T-helper 17 cell (primary cell): ENCODE data around the gene RGS7BP. TPM values are rescaled to one million over a fixed set of nuclear protein-coding genes. Genes with fewer than 3 reads are reported as not detected.

Experiments
- ATAC-seq: fragments of 150-1000 bp; cut with Tn5 transposase; 2 replicates; pipeline ENCODE4 v1.10.0; 2021; ENCODE audit warnings: mild to moderate bottlenecking, moderate library complexity
- DNase-seq, 3 donors: peaks; one replicate each; pipeline versions ENCODE4 v3.0.0 to v3.0.0-alpha.2; 2020 to 2021
- H3K9me3 ChIP-seq: one replicate; pipeline ENCODE4 v1.7.0; 2013; ENCODE audit warnings: low read length, mild to moderate bottlenecking; ENCODE audit not compliant: control insufficient read depth, poor library complexity, severe bottlenecking
- H3K27ac Mint-ChIP-seq: one replicate; pipeline ENCODE4 v1.8.0; 2022; ENCODE audit warnings: mild to moderate bottlenecking, moderate library complexity, mixed read lengths
- H3K27me3 Mint-ChIP-seq: one replicate; pipeline ENCODE4 v1.8.0; 2022; ENCODE audit warnings: mixed read lengths
- H3K36me3 Mint-ChIP-seq: one replicate; pipeline ENCODE4 v1.8.0; 2022; ENCODE audit warnings: low read depth, mixed read lengths
- H3K4me1 Mint-ChIP-seq: one replicate; pipeline ENCODE4 v1.8.0; 2022; ENCODE audit warnings: mild to moderate bottlenecking, mixed read lengths
- H3K4me3 Mint-ChIP-seq: one replicate; pipeline ENCODE4 v1.8.0; 2022; ENCODE audit warnings: mild to moderate bottlenecking, moderate library complexity, mixed read lengths
- total RNA-seq, 4 donors: library from RNA in 2 of 4; stranded (reverse) in 2 of 4; gene quantifications; one replicate each; pipeline ENCODE4 v1.2.3 and lab custom pipeline; 2022 to 2026

Gene RGS7BP
- total RNA-seq, 2 donors from 2014 or later: not detected

DNA sequence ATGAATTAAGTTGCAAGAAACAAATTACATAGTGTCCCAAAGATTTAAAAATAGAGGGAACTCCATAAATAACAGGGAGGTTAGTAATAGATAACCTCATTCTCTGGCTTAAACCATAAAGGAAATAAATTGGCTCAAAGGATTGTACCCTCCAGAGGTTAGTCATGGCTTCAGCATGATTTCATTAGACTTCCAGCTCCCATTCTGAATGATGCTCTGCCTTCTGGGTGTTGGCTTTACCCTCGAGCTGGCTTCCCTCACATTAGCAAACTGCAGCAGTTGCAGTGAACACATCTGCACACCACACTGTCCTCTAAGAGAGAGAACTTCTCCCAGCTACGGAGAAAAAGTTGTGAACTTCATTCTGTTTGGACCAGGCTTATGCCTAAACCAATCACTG is 70.4 kb downstream of the RGS7BP start:
- Mint-ChIP-seq H3K27ac (no peak overlapping the region), H3K36me3 (no peaks in the 10 kb centered on the region), H3K4me1 (no peaks in the 10 kb centered on the region), H3K4me3 (no peak overlapping the region), H3K27me3 (peaks cover 17% of the 10 kb centered on the region)
- no peaks in the 10 kb centered on the region for H3K9me3 ChIP-seq
- DNase-seq (no peak), ATAC-seq (no peak)

DNA sequence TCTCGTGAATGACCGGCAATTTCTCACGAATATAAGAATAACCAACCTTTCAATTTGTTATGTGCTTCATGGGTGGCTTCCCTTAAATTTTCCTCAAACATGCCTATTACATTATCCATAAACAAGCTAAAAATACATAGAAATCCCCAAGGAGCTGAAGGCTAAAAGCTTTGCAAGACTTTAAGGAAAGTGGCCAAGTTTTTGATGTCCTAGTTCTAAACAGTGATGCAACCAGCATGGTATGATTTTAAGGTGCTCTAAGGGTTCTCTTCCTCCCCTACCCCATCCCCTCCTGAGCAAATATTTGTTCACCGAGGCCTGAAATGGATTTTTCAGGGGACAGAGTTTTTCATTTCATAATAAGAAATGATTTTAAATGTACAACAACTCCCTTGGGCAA is 79.8 kb downstream of the RGS7BP start:
- no peak for ATAC-seq
- no peaks in the 10 kb centered on the region for H3K9me3 ChIP-seq
- Mint-ChIP-seq H3K4me3 (no peak overlapping the region), H3K27me3 (peaks cover 57% of the 10 kb centered on the region), H3K4me1 (peaks cover 2% of the 10 kb centered on the region), H3K27ac (no peak overlapping the region), H3K36me3 (peaks cover 2% of the 10 kb centered on the region)
- no peak for DNase-seq

DNA sequence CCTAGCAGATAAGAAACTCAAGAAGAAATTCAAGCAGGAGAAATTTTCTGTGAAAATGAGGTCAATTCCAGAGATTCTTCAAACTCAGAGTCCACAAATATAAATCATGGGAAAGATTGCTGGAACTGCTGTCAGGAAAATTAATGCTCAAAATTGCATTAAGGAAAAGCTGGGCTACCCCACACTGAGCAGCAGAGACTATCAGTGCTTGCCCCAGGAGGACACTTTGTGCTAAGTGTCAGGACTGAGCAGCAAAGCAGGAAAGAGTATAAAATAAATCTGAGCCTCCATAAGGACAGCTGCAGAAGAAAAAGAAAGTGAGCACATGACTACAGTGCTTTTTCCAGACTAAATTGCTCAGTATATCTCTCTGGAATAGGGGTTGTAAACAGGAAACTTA is 81.6 kb downstream of the RGS7BP start:
- Mint-ChIP-seq H3K4me3 (no peak overlapping the region), H3K36me3 (peaks cover 2% of the 10 kb centered on the region), H3K27me3 (peaks cover 54% of the 10 kb centered on the region), H3K27ac (no peak overlapping the region), H3K4me1 (peaks cover under 1% of the 10 kb centered on the region)
- no peak for DNase-seq
- ATAC-seq: no peak
- no peaks in the 10 kb centered on the region for H3K9me3 ChIP-seq

DNA sequence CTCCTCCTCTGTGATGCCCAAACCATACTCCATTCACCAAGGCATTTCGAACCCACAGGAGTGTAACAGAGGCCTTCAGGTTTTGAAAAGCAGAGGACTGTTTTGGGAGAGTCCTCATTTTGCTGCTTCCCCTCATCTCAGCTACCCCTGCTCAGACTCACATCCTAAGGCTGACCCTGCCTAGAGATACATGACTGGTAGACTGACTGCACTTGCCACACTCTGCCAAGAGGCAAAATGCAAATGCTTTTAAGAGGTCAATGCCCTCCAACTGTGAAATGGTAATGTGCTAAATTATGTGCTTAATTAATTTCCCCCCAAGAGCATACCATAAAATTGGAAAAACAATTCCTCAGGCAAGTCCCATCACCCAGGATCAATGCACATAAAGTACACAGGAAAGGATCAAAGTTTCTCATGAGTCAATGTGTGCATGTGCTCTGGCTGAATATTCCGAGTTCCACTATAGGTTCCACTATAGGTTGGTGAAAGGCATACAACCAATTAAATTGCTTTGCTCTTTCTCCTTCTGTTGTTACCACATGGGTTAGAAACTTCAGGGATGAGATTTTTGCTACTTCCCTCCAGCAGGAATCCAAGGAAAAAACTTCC is 87.0 kb downstream of the RGS7BP start:
- Mint-ChIP-seq H3K36me3 (no peaks in the 10 kb centered on the region), H3K27me3 (peaks cover 28% of the 10 kb centered on the region), H3K4me3 (no peak overlapping the region), H3K4me1 (no peaks in the 10 kb centered on the region), H3K27ac (no peak overlapping the region)
- DNase-seq: no peak
- ATAC-seq: no peak
- no peaks in the 10 kb centered on the region for H3K9me3 ChIP-seq

DNA sequence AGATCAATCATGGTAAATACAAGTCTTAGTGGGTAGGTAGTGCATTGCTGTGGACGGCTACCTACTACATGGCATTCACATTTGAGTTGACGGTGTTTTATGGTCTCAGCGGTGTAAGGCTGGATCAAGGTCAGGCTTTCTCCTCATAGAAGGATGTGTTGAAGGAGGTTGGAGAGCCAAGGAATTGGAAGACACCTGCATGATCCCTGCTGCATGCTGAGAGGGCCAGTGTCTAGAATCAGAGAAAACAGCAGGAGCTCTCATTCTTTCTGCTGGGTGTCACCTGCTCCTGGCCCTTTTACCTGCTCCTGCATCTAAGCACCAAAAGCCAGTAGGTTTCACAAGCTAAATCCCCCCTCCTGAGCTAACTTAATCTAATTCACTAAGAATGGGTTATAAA is 88.2 kb downstream of the RGS7BP start:
- no peak for DNase-seq
- H3K27ac Mint-ChIP-seq: no peak overlapping the region
- no peak for ATAC-seq
- peaks cover 25% of the 10 kb centered on the region for H3K27me3 Mint-ChIP-seq
- H3K4me1 Mint-ChIP-seq: no peaks in the 10 kb centered on the region
- H3K4me3 Mint-ChIP-seq: no peak overlapping the region
- H3K36me3 Mint-ChIP-seq: no peaks in the 10 kb centered on the region
- H3K9me3 ChIP-seq: no peaks in the 10 kb centered on the region

DNA sequence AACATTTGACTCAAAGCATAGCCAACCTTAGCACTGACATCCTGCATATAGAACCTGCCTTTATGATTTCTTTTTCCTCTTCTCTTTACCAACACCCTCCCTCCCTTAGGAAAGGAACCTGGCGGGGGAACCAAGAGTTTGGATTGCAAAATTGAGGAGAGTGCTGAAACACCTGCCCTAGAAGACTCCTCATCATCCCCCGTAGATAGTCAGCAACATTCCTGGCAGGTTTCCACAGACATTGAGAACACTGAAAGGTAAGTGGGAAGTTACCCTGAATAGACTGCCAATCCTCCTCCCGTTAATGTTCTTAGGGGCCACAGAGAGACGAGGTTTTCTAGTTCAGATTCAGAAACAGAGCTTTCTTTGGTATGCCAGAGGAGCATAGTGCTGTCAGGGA is 88.8 kb downstream of the RGS7BP start:
- H3K36me3 Mint-ChIP-seq: no peaks in the 10 kb centered on the region
- no peaks in the 10 kb centered on the region for H3K9me3 ChIP-seq
- no peak overlapping the region for H3K27ac Mint-ChIP-seq
- H3K4me1 Mint-ChIP-seq: no peaks in the 10 kb centered on the region
- H3K27me3 Mint-ChIP-seq: peaks cover 20% of the 10 kb centered on the region
- ATAC-seq (no peak), DNase-seq (no peak)
- no peak overlapping the region for H3K4me3 Mint-ChIP-seq

DNA sequence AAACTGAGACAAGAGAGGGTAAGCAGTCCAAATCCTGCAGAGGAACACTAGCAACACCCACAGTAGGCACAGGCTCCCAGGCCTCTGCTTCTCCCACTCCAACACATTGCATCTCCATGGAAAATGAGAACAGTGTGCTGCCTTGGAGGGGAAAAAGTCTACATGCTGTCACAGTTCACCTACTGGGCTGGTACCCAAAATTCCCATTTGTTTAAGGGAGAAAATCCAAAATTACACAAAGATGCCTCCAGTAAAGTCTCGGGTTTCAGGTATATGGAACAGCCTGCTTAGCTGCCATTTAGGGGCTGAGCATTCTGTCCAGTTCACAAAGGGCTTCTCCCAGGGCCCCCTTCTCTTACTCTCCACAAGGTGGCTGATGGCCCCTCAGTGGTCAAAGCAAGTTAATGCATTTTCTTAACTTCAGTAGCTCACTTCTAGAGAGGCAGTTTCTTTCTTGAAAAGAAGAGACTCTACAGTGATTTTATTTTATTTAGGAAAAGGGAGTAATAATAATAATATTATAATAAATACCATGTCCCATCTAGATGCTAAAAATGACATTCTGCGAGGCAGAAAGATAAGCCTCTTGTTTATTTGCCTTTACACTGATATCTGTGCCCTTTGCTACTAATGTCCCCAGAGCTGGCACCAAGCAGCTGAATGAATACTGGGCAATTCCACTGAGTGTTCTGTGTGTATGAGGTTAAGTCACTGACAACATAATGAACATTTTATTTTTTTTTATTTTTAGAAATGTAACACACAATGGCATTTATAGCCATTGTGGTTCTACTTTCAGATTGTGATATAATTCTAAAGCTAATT is 89.4 kb downstream of the RGS7BP start:
- DNase-seq: no peak

DNA sequence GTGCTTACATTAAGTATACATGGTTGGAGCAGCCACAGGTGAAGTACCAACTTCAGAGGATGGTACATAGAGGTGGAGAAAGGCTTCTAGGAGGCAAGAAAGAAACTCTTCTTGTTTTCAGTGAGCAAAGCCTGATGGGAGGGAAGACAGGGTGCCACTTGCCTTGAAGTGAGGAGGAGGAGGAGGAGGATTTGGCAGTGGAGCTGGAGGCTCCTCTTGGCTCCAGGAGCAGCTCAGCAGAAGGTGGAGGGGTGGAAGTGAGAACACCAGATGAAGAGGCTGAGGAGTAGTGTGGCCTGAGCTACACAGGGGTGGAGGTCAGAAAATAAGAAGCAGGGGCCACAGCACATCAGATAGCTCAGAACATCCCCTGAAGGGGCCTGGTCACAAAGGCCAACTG is 93.4 kb downstream of the RGS7BP start:
- ATAC-seq (no peak), DNase-seq (no peak)
- H3K9me3 ChIP-seq: no peaks in the 10 kb centered on the region
- H3K27me3 Mint-ChIP-seq: peaks cover 11% of the 10 kb centered on the region
- no peak overlapping the region for H3K4me3 Mint-ChIP-seq
- H3K4me1 Mint-ChIP-seq: no peaks in the 10 kb centered on the region
- H3K36me3 Mint-ChIP-seq: no peaks in the 10 kb centered on the region
- no peak overlapping the region for H3K27ac Mint-ChIP-seq

More for the DNA sequence above, 89.4 kb downstream of the RGS7BP start:
- ATAC-seq: no peak
- H3K27me3 Mint-ChIP-seq: peaks cover 18% of the 10 kb centered on the region
- H3K27ac Mint-ChIP-seq: no peak overlapping the region
- H3K36me3 Mint-ChIP-seq: no peaks in the 10 kb centered on the region
- no peak overlapping the region for H3K4me3 Mint-ChIP-seq
- no peaks in the 10 kb centered on the region for H3K4me1 Mint-ChIP-seq
- H3K9me3 ChIP-seq: no peaks in the 10 kb centered on the region

DNA sequence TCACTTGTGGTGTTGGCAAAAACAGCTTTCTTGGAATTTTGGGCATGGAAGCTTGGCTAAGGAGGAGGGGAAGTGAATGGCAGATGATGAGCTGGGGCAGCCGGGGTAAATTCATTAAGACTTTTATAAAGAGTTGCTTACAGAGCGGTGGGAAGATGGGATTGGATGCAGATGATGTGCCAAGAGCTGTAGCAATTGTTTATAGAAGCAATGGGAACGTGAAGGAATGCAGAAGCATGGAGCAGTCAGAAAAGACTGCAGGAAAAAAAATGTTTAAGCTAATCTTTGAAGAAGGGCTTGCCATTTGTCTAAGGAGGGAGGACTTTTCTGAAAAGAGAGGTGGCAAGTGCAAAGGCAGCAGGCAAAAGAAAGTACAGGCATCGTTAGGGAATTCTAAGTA is 97.9 kb downstream of the RGS7BP start:
- no peak overlapping the region for H3K27ac Mint-ChIP-seq
- no peak overlapping the region for H3K4me3 Mint-ChIP-seq
- DNase-seq (no peak), ATAC-seq (no peak)
- no peaks in the 10 kb centered on the region for H3K36me3 Mint-ChIP-seq
- H3K27me3 Mint-ChIP-seq: peaks cover 22% of the 10 kb centered on the region
- H3K9me3 ChIP-seq: no peaks in the 10 kb centered on the region
- no peaks in the 10 kb centered on the region for H3K4me1 Mint-ChIP-seq

DNA sequence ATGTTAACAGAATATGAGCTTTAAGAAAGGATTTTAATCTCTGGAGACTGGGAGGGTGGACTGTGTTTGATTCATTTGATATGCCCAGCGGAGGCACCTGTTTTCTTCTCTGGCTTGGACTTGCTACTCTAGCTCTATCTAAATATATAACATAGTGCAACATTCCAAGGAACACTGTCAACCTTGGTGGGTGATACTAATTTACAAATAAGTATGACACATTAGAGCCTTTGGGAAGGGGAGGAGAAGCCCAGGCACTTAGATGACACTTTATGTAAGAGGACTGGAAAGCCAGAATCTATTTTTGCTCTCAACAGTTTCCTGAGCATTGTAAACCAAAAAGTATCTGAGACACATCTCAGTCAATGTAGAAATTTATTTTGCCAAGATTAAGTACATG is 101.1 kb downstream of the RGS7BP start:
- ATAC-seq (no peak), DNase-seq (no peak)
- Mint-ChIP-seq H3K27ac (no peak overlapping the region), H3K4me1 (no peaks in the 10 kb centered on the region), H3K27me3 (peaks cover 27% of the 10 kb centered on the region), H3K4me3 (no peak overlapping the region), H3K36me3 (no peaks in the 10 kb centered on the region)
- H3K9me3 ChIP-seq: no peaks in the 10 kb centered on the region

DNA sequence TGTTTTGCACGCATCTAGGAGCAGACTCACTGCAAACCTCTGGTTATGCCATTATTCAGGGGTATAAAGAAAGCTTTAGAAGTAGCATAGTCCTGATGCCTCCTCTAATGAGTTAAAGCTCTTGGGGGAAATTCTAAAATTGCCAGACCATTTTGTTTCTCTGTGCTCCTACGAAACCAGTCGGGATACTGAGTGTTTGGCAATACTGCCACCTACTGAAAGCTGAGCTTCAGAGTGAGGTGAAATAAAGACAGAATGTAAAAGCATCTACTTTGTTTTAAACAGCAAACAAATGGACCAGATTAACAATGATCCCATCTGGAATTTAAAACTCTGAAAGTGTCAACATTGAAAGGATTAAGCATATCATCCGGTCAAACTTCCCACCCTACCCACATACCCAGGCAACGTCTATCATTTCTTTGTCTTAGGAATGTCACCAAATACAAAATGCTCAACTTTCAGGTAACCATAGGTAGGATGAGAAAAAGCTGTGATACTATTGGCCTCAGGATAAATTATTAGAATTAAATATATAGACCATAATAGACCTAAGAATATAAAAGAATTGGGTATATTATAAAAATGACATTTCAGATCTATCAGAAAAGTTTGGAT is 106.6 kb downstream of the RGS7BP start:
- Mint-ChIP-seq H3K36me3 (no peaks in the 10 kb centered on the region), H3K4me1 (peaks cover 2% of the 10 kb centered on the region), H3K27ac (no peak overlapping the region), H3K4me3 (no peak overlapping the region), H3K27me3 (peaks cover 33% of the 10 kb centered on the region)
- ATAC-seq: no peak
- no peaks in the 10 kb centered on the region for H3K9me3 ChIP-seq
- no peak for DNase-seq

DNA sequence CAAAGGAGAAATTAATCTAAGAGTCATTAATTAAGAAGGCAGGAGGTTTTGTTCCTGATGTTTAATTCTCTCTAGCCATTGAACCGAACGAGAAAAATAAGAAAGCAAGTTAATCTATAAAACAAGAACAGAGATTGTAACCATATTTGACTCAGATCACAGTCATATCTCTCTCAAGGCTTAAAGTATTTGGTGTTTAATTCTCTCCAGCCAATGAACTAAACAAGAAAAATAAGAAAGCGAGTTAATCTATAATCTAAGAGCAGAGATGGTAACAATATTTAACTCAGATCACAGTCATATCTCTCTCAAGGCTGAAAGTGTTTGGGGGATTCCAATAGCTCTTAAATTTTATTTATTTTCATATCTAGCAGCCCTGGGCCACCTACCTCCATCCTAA is 110.1 kb downstream of the RGS7BP start:
- peaks cover 2% of the 10 kb centered on the region for H3K4me1 Mint-ChIP-seq
- H3K4me3 Mint-ChIP-seq: no peak overlapping the region
- no peak for ATAC-seq
- no peaks in the 10 kb centered on the region for H3K36me3 Mint-ChIP-seq
- no peak for DNase-seq
- H3K9me3 ChIP-seq: no peaks in the 10 kb centered on the region
- peaks cover 31% of the 10 kb centered on the region for H3K27me3 Mint-ChIP-seq
- H3K27ac Mint-ChIP-seq: no peak overlapping the region

DNA sequence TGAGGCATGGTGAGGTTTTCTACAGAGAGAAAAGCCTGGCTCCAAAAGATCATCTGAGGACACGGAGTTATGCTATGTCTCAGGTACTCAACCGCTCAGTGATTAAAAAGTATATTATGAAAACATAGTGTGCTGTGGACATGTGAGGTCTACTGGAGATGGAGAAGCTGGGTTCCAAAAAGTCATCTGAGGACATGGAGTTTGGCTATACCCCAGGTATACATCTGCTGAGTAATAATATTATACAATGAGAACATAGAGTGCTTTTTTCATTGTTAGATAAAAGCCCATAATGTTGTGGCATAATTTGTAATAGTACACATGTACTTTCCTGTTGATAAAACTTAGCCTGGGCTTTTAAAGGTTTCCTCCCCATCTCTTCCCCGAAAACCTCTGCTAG is 113.8 kb downstream of the RGS7BP start:
- no peak overlapping the region for H3K4me3 Mint-ChIP-seq
- ATAC-seq: no peak

More for the DNA sequence above, 113.8 kb downstream of the RGS7BP start:
- H3K36me3 Mint-ChIP-seq: peaks cover 2% of the 10 kb centered on the region
- no peaks in the 10 kb centered on the region for H3K9me3 ChIP-seq
- peaks cover 62% of the 10 kb centered on the region for H3K27me3 Mint-ChIP-seq
- H3K27ac Mint-ChIP-seq: no peak overlapping the region
- peaks cover 1% of the 10 kb centered on the region for H3K4me1 Mint-ChIP-seq
- no peak for DNase-seq
